Ishikawa (cell line): Measurements from ENCODE around the gene FZR1.

Experiments used
- CEBPB ChIP-seq: IDR thresholded peaks from 2 replicates; pipeline ENCODE4 v1.6.1; 2012
- CREB1 ChIP-seq: IDR thresholded peaks from 2 replicates; pipeline ENCODE4 v1.6.1; 2012; ENCODE audit warnings: low read depth
- EGR1 ChIP-seq: IDR thresholded peaks from 2 replicates; pipeline ENCODE4 v1.6.1; 2012
- EP300 ChIP-seq: IDR thresholded peaks from 2 replicates; pipeline ENCODE4 v1.6.1; 2012; ENCODE audit warnings: borderline replicate concordance
- FOXM1 ChIP-seq: IDR thresholded peaks from 2 replicates; pipeline ENCODE4 v1.6.1; 2012; ENCODE audit warnings: low read depth, borderline replicate concordance
- NFIC ChIP-seq: IDR thresholded peaks from 2 replicates; pipeline ENCODE4 v1.6.1; 2012
- RAD21 ChIP-seq: IDR thresholded peaks from 2 replicates; pipeline ENCODE4 v1.6.1; 2012; ENCODE audit warnings: low read depth
- TAF1 ChIP-seq: IDR thresholded peaks from 2 replicates; pipeline ENCODE4 v1.6.1; 2012; ENCODE audit warnings: low read depth, mild to moderate bottlenecking
- TCF12 ChIP-seq: IDR thresholded peaks from 2 replicates; pipeline ENCODE4 v1.6.1; 2012; ENCODE audit warnings: low read depth
- TEAD4 ChIP-seq: IDR thresholded peaks from 2 replicates; pipeline ENCODE4 v1.6.1; 2012
- YY1 ChIP-seq: IDR thresholded peaks from 2 replicates; pipeline ENCODE4 v1.6.1; 2012; ENCODE audit warnings: low read depth
- ZBTB7A ChIP-seq: IDR thresholded peaks from 2 replicates; pipeline ENCODE4 v1.6.1; 2012; ENCODE audit warnings: low read depth
- TF ChIP-seq, protein P1 (sequence below): IDR thresholded peaks from 2 replicates; pipeline ENCODE4 v1.6.1; 2012
- TF ChIP-seq, protein P2 (sequence below): IDR thresholded peaks from 2 replicates; pipeline ENCODE4 v1.6.1; 2012
- TF ChIP-seq, protein P3 (sequence below): IDR thresholded peaks from 2 replicates; pipeline ENCODE4 v1.6.1; 2012; ENCODE audit warnings: low read depth, mild to moderate bottlenecking

FZR1 gene

DNA sequence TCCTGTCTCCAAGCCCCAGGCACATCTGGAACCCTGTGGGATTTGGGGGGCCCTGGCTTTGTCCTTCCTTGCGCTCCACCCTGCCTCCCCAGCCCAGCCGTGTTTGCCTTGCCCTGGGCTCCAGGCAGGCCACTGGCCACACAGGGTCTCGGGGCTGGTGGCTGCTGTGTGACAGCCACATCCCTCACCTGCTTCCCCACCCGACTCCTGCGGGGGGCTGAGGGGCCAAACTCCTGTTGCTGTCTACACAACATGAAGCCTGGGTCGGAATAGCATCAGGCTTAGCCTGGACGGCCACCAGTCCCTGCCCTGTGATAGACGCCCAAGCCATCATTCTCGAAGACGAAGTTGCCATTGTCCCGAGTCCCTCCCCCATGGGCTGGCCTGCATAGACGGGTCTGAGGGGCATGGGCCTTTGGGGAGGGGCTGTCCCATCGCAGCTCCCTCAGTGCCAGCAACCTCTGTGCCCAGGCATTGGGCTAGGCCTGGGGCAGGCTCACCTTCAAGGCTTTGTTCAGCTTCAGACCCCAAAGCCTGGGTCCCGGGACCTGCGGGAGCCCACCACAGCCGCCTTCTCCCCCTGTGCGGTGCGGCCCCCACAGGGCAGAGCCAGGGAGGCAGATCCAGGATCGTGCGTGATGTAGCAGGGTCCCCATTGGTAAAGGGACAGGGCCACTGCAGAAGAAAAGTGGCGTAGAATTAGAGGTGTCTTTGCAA, 17.4 kb downstream of the FZR1 start:
- TF ChIP-seq YY1 (no peak), TEAD4 (no peak), EP300 (no peak), CEBPB (no peak), EGR1 (no peak), FOXM1 (no peak), NFIC (no peak), CREB1 (no peak), TCF12 (no peak), ZBTB7A (no peak), TAF1 (no peak), RAD21 (no peak)
- TF ChIP-seq, protein P1, sequence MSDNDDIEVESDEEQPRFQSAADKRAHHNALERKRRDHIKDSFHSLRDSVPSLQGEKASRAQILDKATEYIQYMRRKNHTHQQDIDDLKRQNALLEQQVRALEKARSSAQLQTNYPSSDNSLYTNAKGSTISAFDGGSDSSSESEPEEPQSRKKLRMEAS: no peak
- TF ChIP-seq, protein P2, sequence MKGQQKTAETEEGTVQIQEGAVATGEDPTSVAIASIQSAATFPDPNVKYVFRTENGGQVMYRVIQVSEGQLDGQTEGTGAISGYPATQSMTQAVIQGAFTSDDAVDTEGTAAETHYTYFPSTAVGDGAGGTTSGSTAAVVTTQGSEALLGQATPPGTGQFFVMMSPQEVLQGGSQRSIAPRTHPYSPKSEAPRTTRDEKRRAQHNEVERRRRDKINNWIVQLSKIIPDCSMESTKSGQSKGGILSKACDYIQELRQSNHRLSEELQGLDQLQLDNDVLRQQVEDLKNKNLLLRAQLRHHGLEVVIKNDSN: no peak
- TF ChIP-seq, protein P3, sequence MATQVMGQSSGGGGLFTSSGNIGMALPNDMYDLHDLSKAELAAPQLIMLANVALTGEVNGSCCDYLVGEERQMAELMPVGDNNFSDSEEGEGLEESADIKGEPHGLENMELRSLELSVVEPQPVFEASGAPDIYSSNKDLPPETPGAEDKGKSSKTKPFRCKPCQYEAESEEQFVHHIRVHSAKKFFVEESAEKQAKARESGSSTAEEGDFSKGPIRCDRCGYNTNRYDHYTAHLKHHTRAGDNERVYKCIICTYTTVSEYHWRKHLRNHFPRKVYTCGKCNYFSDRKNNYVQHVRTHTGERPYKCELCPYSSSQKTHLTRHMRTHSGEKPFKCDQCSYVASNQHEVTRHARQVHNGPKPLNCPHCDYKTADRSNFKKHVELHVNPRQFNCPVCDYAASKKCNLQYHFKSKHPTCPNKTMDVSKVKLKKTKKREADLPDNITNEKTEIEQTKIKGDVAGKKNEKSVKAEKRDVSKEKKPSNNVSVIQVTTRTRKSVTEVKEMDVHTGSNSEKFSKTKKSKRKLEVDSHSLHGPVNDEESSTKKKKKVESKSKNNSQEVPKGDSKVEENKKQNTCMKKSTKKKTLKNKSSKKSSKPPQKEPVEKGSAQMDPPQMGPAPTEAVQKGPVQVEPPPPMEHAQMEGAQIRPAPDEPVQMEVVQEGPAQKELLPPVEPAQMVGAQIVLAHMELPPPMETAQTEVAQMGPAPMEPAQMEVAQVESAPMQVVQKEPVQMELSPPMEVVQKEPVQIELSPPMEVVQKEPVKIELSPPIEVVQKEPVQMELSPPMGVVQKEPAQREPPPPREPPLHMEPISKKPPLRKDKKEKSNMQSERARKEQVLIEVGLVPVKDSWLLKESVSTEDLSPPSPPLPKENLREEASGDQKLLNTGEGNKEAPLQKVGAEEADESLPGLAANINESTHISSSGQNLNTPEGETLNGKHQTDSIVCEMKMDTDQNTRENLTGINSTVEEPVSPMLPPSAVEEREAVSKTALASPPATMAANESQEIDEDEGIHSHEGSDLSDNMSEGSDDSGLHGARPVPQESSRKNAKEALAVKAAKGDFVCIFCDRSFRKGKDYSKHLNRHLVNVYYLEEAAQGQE: no peak

DNA sequence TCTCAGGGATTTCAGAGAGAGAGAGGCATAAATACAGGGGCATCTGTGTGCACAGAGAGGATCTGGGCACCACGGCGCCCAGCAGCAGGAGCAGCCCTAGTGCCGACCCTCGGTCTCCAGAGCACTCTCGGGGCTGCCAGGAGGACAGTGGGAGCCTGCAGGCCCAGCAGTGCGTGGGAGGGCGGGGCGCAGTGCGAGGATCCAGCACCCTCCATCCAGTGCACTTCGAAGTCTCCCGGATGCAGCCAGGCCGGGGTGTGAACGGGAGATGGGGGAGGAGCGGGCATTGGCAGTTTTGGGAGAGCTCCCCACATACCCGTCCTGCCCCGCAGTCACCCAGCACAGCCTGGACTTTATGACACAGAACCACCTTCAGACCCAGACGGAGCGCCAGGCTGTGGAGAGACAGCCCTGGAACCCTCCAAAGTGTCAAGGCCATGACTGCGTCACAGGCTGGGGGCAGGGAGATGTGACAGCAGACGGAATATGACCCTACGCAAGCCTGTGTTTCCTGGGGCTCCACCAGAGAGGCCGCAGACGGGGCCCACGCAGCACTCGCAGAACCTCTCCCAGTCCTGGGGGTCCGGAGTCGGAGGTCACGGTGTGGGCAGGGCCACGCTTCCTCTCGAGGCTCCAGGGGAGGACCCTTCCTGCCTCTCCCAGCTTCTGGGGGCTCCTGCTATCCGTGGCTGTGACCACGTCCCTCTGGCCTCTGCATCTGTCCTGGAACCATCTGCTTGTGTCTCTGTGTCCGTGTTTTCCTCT, 18.1 kb downstream of the FZR1 start:
- TF ChIP-seq TAF1 (no peak), NFIC (no peak), RAD21 (no peak), EGR1 (no peak), TEAD4 (no peak)
- TF ChIP-seq, protein P3: no peak
- TF ChIP-seq, protein P2: no peak

DNA sequence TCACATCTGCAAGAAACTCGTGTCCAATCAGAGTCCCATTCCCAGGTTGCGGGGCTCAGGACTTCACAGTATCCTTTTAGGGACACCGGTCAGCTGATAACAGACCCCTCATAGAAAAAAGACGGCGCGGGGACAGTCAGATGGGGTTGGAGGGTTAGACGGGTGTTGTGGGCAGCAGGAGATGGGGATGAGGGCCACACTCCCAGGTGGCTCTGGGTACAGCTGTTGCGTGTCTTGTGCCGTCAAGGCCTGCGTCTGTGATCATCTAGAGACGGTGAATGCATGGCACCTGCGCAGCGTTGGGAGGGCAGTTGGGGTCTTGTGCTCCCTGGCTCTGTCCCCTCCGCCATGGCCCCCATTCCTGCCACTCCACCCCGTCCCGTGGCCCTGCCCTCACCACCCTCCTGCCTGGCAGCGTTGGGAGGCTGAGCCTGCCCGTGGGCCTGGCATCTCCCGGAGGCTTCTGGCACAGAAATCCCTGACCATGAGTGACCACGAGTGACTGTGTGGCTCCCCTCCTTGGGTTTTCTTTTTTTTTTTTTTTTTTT, 18.9 kb downstream of the FZR1 start:
- no peak for TF ChIP-seq FOXM1
- TF ChIP-seq EP300: no peak
- no peak for TF ChIP-seq RAD21
- no peak for TF ChIP-seq TEAD4

DNA sequence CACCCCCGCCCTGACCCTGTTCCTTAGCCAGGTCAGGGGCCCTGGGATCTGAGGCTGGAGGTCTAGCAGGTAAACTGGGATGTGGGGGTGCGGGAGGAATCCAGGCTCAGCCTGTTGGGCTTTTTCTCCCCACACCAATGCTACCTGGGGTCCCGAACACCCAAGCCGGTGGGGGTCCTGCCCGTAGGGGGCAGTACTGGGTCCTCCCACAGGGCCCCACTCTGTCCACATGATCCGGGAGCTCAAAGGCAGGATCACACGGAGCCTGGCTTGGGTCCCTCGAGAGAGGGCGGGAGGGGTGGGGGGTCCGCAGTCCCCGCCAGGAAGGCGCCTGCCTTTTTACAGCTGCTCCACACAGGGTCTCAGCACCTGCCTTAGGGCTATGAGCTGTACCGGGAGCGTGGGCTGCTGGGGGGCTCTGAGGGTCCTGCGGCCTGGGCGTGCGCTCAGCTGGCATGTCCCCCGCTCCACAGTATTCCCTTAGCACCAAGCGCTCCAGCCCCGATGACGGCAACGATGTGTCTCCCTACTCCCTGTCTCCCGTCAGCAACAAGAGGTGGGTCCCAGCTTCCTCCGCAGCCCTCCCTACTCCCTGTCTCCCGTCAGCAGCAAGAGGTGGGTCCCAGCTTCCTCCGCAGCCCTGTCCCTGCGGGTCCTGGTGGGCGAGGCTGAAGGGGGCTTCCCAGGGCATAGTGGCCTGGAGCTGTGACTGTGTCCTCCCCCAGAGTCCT, 20.6 kb downstream of the FZR1 start:
- TF ChIP-seq, protein P3: no peak
- TF ChIP-seq, protein P1: no peak
- TF ChIP-seq FOXM1 (no peak), RAD21 (no peak), NFIC (no peak)
